Trophoblast cell (in vitro differentiated cells and primary cell): ENCODE results near the gene DCAF8.
"Not testable (repeated sequence)": the region's sequence is repeated elsewhere in the genome, so short reads cannot be mapped to it uniquely, and the experiment has no call there.

Experiments
- DNase-seq, 2 donors: peaks; one replicate each; pipeline ENCODE4 v3.0.0-alpha.2; 2016
- H2AFZ ChIP-seq: 2 replicates; pipeline ENCODE4 v1.6.1; 2013; ENCODE audit warnings: low read length, moderate library complexity, mild to moderate bottlenecking; ENCODE audit not compliant: insufficient read depth, poor library complexity
- H2AK5ac ChIP-seq: 2 replicates; pipeline ENCODE4 v1.6.1; 2013; ENCODE audit warnings: mild to moderate bottlenecking, low read length
- H2BK120ac ChIP-seq: 2 replicates; pipeline ENCODE4 v1.6.1; 2013; ENCODE audit warnings: low read length, mild to moderate bottlenecking, moderate library complexity; ENCODE audit not compliant: insufficient read depth, poor library complexity
- H2BK12ac ChIP-seq: 2 replicates; pipeline ENCODE4 v1.6.1; 2013; ENCODE audit warnings: mild to moderate bottlenecking, low read length, moderate library complexity
- H2BK5ac ChIP-seq: 2 replicates; pipeline ENCODE4 v1.6.1; 2013; ENCODE audit warnings: low read length, low read depth, moderate library complexity, mild to moderate bottlenecking; ENCODE audit not compliant: poor library complexity
- H3K14ac ChIP-seq: 2 replicates; pipeline ENCODE4 v1.6.1; 2013; ENCODE audit warnings: mild to moderate bottlenecking, low read length
- H3K18ac ChIP-seq: 2 replicates; pipeline ENCODE4 v1.6.1; 2013; ENCODE audit warnings: mild to moderate bottlenecking, low read length
- H3K23ac ChIP-seq: 2 replicates; pipeline ENCODE4 v1.6.1; 2013; ENCODE audit warnings: low read length
- H3K27ac ChIP-seq: 2 replicates; pipeline ENCODE4 v1.5.1; 2013; ENCODE audit warnings: low read depth, mild to moderate bottlenecking, inconsistent platforms, low read length, moderate library complexity
- H3K27me3 ChIP-seq: 2 replicates; pipeline ENCODE4 v1.6.1; 2013; ENCODE audit warnings: inconsistent platforms, mild to moderate bottlenecking, low read length, moderate library complexity; ENCODE audit not compliant: insufficient read depth
- H3K36me3 ChIP-seq, 2 experiments: 1 replicate in 1 of 2; 2 replicates in 1 of 2; pipeline ENCODE4 v1.6.1; 2013; ENCODE audit warnings: low read length in 2 of 2, mild to moderate bottlenecking in 2 of 2, moderate library complexity in 1 of 2; ENCODE audit not compliant: insufficient read depth in 2 of 2, control insufficient read depth in 1 of 2
- H3K4ac ChIP-seq: 2 replicates; pipeline ENCODE4 v1.6.1; 2013; ENCODE audit warnings: low read depth, mild to moderate bottlenecking, low read length, moderate library complexity
- H3K4me1 ChIP-seq, 2 experiments: 1 replicate in 1 of 2; 2 replicates in 1 of 2; pipeline ENCODE4 v1.6.1; 2013; ENCODE audit warnings: low read length in 2 of 2, mild to moderate bottlenecking in 2 of 2, moderate library complexity in 1 of 2; ENCODE audit not compliant: insufficient read depth in 2 of 2, control insufficient read depth in 1 of 2
- H3K4me2 ChIP-seq: 2 replicates; pipeline ENCODE4 v1.6.1; 2013; ENCODE audit warnings: inconsistent platforms, mild to moderate bottlenecking, low read length, moderate library complexity
- H3K4me3 ChIP-seq: 2 replicates; pipeline ENCODE4 v1.5.1; 2013; ENCODE audit warnings: mild to moderate bottlenecking, low read depth, low read length, inconsistent platforms
- H3K79me1 ChIP-seq: one replicate; pipeline ENCODE4 v1.6.1; 2013; ENCODE audit warnings: low read length
- H3K79me2 ChIP-seq: 2 replicates; pipeline ENCODE4 v1.6.1; 2013; ENCODE audit warnings: low read length, mild to moderate bottlenecking; ENCODE audit not compliant: control insufficient read depth, insufficient read depth, poor library complexity
- H3K9ac ChIP-seq: 2 replicates; pipeline ENCODE4 v1.6.1; 2013; ENCODE audit warnings: mild to moderate bottlenecking, low read length
- H3K9me3 ChIP-seq: 2 replicates; pipeline ENCODE4 v1.6.1; 2013; ENCODE audit warnings: low read depth, mild to moderate bottlenecking, control low read depth, inconsistent platforms, low read length; ENCODE audit not compliant: insufficient read depth
- H4K12ac ChIP-seq: 2 replicates; pipeline ENCODE4 v1.6.1; 2013; ENCODE audit warnings: low read depth, mild to moderate bottlenecking, low read length, moderate library complexity
- H4K8ac ChIP-seq: 2 replicates; pipeline ENCODE4 v1.6.1; 2013; ENCODE audit warnings: low read depth, mild to moderate bottlenecking, low read length, moderate library complexity
- H4K91ac ChIP-seq: one replicate; pipeline ENCODE4 v1.6.1; 2013; ENCODE audit warnings: low read depth, mild to moderate bottlenecking, low read length, moderate library complexity
- WGBS: extraction: QIAGEN DNeasy Blood & Tissue Kit; methylation state at CpG from one replicate; pipeline ENCODE4 v1.1.7; 2013; ENCODE audit warnings: missing lambda C conversion rate; ENCODE audit not compliant: insufficient read length, insufficient coverage; ENCODE audit errors: extremely low coverage; 5-methylcytosine and 5-hydroxymethylcytosine counted together

Gene DCAF8

GRCh38 chr1:160291248-160292220 lies 29.2 kb upstream of the DCAF8 start:
- WGBS: no CpG with 5 or more reads among the region's 11 CpGs
- H3K27me3 ChIP-seq: no peaks in the 10 kb centered on the region

GRCh38 chr1:160287769-160288168 lies 25.4 kb upstream of the DCAF8 start:
- not testable (repeated sequence) for H4K8ac ChIP-seq, H3K9me3 ChIP-seq, H2BK5ac ChIP-seq, H2AFZ ChIP-seq, H3K4ac ChIP-seq, H2AK5ac ChIP-seq, H3K27me3 ChIP-seq, H3K4me2 ChIP-seq, H3K18ac ChIP-seq, H4K91ac ChIP-seq, H3K4me1 ChIP-seq, H3K4me3 ChIP-seq, H3K9ac ChIP-seq, H3K79me1 ChIP-seq, DNase-seq, H3K23ac ChIP-seq, H3K27ac ChIP-seq, H2BK120ac ChIP-seq, H3K14ac ChIP-seq, H4K12ac ChIP-seq, H3K79me2 ChIP-seq, H2BK12ac ChIP-seq
- H3K36me3 ChIP-seq: peaks cover 20 to 35% of the 10 kb centered on the region in 2 experiments
- no CpG with 5 or more reads among the region's 12 CpGs for WGBS

More at GRCh38 chr1:160291248-160292220, 29.2 kb upstream of the DCAF8 start:
- Histone ChIP-seq H3K23ac (no peak overlapping the region), H3K79me2 (no peaks in the 10 kb centered on the region), H2BK120ac (no peak overlapping the region), H3K9me3 (no peaks in the 10 kb centered on the region), H4K91ac (no peak overlapping the region), H2AFZ (no peak overlapping the region), H3K18ac (peak overlapping the region; percentile 62), H3K4me1 (no peaks in the 10 kb centered on the region), H4K8ac (no peak overlapping the region), H3K4ac (no peak overlapping the region), H3K4me3 (no peak overlapping the region), H3K4me2 (no peak overlapping the region), H2BK12ac (no peak overlapping the region), H3K79me1 (no peaks in the 10 kb centered on the region), H3K14ac (no peak overlapping the region), H2BK5ac (no peak overlapping the region), H3K36me3 (peaks cover 35 to 65% of the 10 kb centered on the region in 2 experiments), H2AK5ac (no peak overlapping the region), H4K12ac (no peak overlapping the region), H3K27ac (no peak overlapping the region), H3K9ac (no peak overlapping the region)
- peak; percentile 63 to 78 for DNase-seq

- WGBS: 100% methylated on average over 1 of the region's 23 CpGs
- Histone ChIP-seq H2BK120ac (no peak overlapping the region), H3K9me3 (no peaks in the 10 kb centered on the region), H3K4me1 (peaks cover 4 to 5% of the 10 kb centered on the region in 2 experiments), H2AFZ (no peak overlapping the region), H3K4ac (no peak overlapping the region), H3K4me3 (no peak overlapping the region), H3K18ac (no peak overlapping the region), H3K14ac (no peak overlapping the region), H3K23ac (no peak overlapping the region), H4K91ac (no peak overlapping the region), H4K12ac (no peak overlapping the region), H3K36me3 (peaks cover 17 to 31% of the 10 kb centered on the region in 2 experiments), H3K79me1 (peaks cover 5% of the 10 kb centered on the region), H3K4me2 (no peak overlapping the region), H2BK12ac (no peak overlapping the region), H4K8ac (no peak overlapping the region), H3K9ac (no peak overlapping the region), H3K27me3 (no peaks in the 10 kb centered on the region), H2AK5ac (no peak overlapping the region), H3K79me2 (peaks cover 5% of the 10 kb centered on the region), H3K27ac (no peak overlapping the region), H2BK5ac (no peak overlapping the region)
- no peak for DNase-seq
These were observed 23.2 kb upstream of the DCAF8 start for GRCh38 chr1:160285506-160285905.

GRCh38 chr1:160284782-160285344 lies 22.5 kb upstream of the DCAF8 start, which contains the start of gene PEX19:
PEX19 (minus strand) TSS chr1:160285133; CDS start chr1:160285124, 9 bp downstream.
- Histone ChIP-seq H3K4me3 (peak within 1 kb of the TSS; percentile 82), H3K4me1 (peaks cover 4 to 5% of the 10 kb centered on the region in 2 experiments), H2AK5ac (peak within 1 kb of the TSS; percentile 1), H3K18ac (peak within 1 kb of the TSS; percentile 66), H3K4ac (peak within 1 kb of the TSS; percentile 57), H3K9ac (peak within 1 kb of the TSS; percentile 88), H3K4me2 (peak within 1 kb of the TSS; percentile 63), H3K79me1 (peaks cover 5% of the 10 kb centered on the region), H2BK12ac (no peak within 1 kb of the TSS), H3K27me3 (no peaks in the 10 kb centered on the region), H2BK120ac (peak within 1 kb of the TSS; percentile 35), H2BK5ac (peak within 1 kb of the TSS; percentile 57), H4K8ac (peak within 1 kb of the TSS; percentile 97), H2AFZ (peak within 1 kb of the TSS; percentile 79), H3K36me3 (peaks cover 16 to 31% of the 10 kb centered on the region in 2 experiments), H3K23ac (no peak within 1 kb of the TSS), H4K12ac (peak within 1 kb of the TSS; percentile 80), H4K91ac (peak within 1 kb of the TSS; percentile 65), H3K27ac (peak within 1 kb of the TSS; percentile 32), H3K79me2 (peaks cover 5% of the 10 kb centered on the region), H3K9me3 (no peaks in the 10 kb centered on the region), H3K14ac (peak within 1 kb of the TSS; percentile 75)
- WGBS: no CpG with 5 or more reads among the region's 27 CpGs
- peak; percentile 89 to 96 for DNase-seq
